Kidney glomerular epithelial cell (primary cell): ENCODE results near the gene NDUFA11.
A peak's percentile ranks its signal among the peaks of the same experiment; 100 is the strongest.

ENCODE experiments used
- DNase-seq: peaks from one replicate; lab custom pipeline; 2025; lab: John Stamatoyannopoulos, UW

NDUFA11 gene

DNA sequence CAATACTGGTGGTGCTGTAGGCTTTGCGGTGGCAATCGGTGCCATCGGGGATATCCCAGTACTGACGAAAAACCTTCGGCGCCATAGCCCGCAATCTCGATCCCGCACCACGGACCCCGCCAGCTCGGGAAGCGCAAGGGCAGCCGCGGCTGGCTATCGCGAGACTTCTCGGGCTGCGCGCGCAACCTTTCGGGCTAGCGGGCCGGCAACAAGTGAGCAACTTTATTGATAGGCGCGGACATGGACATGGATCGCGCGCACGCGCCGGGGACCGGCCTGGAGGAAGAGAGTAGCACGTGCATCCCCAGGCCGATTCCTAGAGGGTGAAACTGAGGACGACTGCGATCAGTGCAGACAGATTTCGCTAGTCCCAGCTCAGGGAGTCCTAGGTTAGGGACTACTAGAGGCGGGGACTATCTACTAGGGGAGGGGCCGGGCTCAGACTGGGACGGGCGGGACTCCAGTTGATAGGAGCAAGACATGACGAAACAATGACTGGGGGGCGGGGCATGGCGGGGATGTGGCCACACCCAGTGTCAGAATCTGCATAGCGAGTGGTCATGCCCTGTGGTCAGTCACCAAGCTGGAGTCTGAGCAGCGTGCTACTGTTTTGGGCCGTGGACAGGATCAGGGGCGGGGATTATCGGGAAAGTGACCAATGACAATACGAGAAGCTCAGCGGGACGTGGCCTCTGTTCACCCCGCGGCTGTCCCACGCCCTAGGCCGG, at the start of gene NDUFA11:
Gene NDUFA11 (minus strand): TSS at position 167 of the 728 bp plus-strand sequence. CDS start 82 bp downstream, at position 85.
- DNase-seq, result peak; percentile 100

GRCh38 chr19:5953030-5953589, 49.5 kb upstream of the NDUFA11 start:
- DNase-seq, result no peak

DNA sequence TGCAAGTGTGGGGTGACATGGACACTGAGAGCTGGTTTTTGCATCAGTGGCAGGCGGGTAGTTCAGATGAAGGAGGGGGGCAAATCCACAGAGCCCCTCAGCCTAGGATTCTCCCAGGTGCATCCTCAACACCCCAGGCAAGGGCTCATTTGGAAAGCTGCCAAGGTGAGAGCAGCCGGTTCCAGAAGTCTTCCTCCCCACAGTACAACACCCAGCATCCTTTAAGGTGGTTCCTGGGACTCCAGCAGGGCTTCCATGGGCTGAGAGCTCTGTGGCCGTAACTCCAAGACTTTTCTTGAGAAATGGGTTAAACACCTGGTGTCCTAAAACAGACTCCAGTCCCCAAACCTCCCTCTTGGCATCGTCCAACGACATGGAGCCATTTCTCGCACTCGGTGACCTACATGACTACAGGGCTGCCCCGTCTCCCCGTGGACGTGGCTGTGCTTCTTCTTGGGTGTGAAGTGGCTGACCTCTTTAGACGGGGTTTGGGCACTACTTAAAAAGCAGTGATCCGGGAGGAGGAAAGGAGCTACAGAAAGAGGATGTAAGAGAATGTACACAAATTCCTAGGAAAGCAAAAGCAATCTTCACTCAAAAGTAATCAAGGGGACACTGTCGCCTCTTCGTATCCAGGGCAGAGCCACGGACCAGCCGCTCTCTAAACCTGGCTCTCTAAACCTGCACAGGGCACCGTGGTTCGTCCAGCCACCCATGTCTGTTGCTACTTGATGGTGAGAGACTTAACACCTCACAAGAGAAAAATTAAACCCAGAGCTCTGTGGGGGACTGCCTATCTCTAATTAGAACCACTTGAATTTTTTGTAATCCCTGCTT, 48.8 kb upstream of the NDUFA11 start:
- no peak for DNase-seq

- no peak for DNase-seq
These were observed 47.8 kb upstream of the NDUFA11 start for GRCh38 chr19:5951338-5951861.

DNA sequence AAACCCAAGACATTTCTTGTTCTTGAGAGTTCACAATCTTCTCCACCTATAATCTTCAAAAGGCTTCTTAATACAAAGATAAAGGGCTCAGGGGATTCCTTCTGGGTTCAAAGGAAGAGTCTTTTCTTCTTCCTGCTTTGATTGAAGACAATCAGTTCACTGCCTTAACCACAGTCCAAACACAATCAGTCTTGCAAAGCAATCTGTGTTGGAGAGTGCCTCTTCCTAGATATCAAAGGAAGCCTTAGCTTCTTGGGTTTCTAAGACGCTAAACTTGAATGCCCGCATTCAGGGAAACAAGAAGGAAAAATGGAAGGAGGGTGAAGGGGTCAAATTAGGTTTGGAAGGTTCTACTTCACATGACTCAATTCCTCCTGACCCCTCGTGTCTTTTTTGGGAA, 47.2 kb upstream of the NDUFA11 start:
- no peak for DNase-seq

- no peak for DNase-seq
These were observed 46.3 kb upstream of the NDUFA11 start for GRCh38 chr19:5949792-5950305.

DNA sequence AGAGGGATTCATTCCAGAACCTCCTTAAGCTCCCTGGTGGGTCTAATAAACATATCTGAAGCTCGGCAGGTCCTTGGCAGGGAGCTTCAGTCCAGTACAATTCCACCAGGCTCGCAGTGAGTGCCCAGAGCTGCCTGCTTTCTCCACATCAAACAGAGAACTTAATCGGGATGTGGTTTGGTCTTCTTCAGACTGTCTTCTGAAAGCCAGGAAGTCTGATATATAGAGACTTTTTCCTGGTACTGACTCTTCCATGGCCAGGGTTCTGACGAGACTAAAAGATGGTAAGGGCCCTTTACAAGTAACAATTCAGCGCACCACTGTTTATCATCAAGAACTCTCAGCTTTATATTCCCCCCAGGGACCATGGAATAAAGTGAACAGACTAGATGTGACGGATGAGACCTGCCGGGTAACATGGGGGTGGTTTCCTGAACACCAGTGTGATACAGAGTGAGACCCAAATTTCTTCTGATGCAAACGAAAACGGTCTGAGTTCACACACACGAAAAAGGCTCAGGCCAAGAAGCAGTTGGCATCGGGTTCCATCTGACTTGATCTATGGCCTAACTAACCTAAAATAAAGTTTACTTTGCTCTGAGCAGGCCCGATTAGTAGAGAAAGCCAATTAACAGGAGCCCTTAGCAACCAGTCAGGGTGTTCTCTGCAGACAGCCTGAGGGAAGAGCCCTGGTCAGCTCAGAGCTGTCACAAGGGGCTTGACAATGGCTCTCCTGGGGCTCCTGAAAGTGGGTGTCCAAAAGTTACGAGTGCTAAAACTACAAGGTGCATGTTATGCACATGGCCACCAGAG, 45.4 kb upstream of the NDUFA11 start:
- DNase-seq, result no peak

DNA sequence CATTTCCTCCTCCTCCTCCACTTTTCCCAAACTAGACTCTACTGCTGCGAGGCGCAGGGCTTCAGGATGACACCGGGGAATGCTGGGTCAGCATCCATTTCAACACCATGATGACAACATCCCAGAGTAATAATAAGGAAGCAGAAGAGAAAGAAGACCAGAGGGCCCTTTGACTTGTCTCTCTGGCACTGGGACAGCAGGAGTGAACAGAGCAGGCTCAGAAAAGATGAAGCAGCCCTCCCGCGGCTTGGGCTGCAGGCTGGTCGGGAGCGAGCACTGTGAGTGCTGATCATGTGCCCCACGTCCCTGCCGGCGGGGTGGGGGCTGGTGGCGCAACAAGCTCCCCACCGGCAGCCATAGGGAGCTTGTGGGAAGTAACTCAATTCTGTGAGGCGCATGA, 43.8 kb upstream of the NDUFA11 start:
- no peak for DNase-seq

DNA sequence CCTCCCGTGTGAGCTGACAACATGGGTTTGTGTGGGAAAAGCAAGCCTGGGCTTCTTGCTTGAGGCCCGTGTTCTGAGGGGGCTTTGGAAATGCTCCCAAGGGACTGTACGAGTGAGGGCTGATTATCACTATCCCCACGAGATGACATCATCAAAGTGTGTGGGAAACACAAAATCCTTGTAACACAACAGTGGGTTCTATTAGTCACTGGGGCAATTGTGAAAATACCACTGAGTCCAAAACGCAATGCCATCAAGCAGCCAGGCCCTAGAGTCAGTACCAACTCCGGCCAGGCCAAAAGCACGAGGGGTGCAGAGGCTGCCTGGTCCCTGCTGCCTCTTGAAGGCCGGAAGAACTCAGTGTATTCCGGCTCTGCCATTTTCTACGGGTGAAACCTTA, 40.0 kb upstream of the NDUFA11 start:
- no peak for DNase-seq

DNA sequence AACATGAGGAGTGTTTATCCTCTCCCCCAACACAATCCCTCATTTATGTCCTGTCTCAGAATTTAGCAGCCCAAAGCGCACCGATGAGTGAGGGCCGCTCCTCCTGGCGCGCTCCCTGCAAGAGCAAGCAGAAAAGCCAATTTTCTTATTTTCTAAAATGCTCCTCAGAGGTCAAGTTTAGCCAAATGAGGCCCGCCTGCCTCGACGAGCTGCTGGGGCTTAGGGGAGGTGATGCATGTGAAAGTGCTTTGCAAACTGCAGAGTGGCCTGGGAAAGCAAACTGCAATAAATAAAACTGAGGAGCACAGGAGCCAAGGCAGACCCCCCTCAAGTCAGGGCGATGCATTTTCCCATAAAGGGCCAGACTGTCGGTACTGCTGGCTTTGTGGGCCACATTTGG, 39.5 kb upstream of the NDUFA11 start:
- DNase-seq, result no peak

- no peak for DNase-seq
These were observed 38.1 kb upstream of the NDUFA11 start for GRCh38 chr19:5941673-5942072.

GRCh38 chr19:5940260-5941208, 36.9 kb upstream of the NDUFA11 start:
- DNase-seq, result no peak

DNA sequence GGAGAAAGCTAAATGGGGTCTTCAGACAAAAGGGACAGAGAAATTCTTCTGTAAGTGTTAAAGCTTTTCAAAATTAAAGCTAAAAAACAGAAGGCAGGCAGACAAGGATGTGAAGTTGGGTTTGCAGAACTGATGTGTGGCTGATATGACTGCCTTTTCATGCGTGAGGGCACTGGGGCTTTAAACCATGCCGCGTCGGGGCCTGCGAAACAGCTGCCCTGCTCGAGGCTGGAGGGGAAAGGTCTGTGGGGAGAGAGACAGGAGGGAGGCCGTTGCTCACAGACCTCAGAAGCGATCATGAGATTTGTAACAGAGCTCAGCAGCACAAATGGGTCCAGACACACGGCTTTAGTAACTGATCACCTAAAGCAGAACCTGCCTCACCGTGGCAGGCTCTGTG, 34.0 kb upstream of the NDUFA11 start:
- DNase-seq, result no peak

- no peak for DNase-seq
These were observed 32.7 kb upstream of the NDUFA11 start for GRCh38 chr19:5936292-5936592.

DNA sequence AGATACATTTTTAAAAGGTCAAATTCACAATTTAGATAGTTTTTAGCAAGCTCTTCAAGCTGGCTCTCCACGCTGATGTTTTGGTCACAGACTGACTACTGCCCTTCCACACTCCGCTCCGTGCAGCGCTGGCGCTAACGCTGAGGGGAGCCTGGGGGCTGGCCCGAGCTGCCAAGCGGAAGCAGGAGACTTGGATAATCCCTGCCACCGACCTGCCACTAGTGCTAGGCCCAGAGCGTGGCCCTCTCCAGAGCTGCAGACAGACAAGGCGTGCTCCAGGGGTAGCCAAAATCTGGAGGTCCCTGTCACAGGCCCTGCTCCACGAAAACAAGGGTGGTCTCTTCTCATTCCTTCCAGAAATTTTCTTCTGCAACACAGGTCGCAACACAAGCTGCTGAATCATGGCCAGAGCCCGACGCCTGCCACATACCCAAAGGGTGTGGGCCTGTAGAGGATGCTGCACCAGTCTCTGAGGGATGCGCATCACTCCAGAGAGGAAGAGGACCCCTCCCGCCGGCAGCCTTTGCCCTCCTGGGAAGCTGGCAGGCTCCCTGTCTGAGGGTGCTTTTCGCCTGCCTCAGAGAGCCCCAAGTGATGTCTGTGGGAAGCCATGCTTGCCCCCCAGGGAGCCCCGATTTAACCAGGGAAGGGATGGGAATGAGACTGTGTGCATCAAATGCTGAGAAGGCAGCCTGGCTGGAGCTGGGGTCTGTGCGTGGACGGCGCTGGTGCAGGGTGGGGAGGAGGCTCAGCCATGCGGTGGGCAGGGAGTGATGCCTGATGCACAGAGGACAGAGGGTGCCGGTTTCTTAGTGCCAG, 32.1 kb upstream of the NDUFA11 start:
- no peak for DNase-seq

GRCh38 chr19:5934774-5935472, 31.3 kb upstream of the NDUFA11 start:
- DNase-seq, result no peak

GRCh38 chr19:5934069-5934401, 30.4 kb upstream of the NDUFA11 start:
- no peak for DNase-seq

- no peak for DNase-seq
These were observed 29.9 kb upstream of the NDUFA11 start for GRCh38 chr19:5933391-5934068.
